GM19455 (cell line): ENCODE data around the gene SLC7A6.

Experiments used
- ATAC-seq: cut with Tn5 transposase; IDR thresholded peaks from one replicate; pipeline ENCODE4 v1.9.1; 2021; ENCODE audit not compliant: unreplicated experiment

The SLC7A6 gene

DNA sequence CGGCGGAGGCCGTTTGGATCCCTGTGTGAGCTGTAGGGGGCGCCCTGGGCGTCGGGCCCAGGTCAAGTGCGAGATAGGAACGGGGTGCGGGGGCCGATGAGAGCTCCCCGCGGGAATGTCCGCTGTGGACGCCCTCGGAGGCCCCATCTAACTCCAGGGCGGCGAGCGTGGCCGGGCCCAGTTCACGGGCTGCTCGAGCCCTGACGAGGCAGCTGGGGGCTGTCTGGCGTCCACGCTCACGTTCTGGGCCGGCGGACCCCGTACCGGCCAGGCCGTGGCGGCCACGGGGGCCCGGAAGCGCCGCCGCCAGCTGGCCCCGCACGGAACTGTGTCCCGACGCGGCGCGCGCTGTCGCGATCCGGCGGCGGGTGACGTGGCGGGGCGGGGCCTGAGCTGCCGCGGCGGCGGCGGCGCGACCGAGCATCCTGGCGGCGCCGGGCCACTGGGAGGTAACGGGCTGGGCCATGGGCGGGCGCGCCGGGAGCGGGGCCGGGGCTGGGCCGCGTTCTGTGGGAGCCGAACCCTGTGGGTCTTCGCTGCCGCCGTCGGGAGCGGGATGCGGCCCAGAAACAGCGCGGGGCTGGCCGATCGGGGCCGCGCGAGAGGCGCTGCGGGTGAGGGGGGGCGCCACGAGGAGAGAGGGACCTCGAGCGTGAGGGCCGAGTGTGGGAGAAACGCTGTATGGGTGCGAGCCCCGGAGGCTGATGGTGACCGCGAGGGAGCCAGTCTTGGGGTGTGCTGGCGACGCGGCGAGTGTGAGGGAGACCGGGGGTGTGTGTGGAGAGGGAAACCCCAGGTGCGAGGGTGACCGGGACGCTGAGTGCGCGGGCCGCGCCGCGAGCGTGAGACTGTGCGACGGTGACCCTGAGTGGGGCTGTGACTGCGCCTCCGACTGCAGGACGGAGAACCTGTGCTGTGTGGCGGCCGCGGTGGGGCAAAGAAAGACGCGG lies at the start of gene SLC7A6:
SLC7A6 (plus strand) TSS at position 399 of the 950 bp plus-strand sequence. CDS start 10,201 bp downstream, outside the sequence.
- ATAC-seq = peak; percentile 58

GRCh38 chr16:68214726-68215125 lies 49.6 kb upstream of the SLC7A6 start:
- no peak for ATAC-seq

DNA sequence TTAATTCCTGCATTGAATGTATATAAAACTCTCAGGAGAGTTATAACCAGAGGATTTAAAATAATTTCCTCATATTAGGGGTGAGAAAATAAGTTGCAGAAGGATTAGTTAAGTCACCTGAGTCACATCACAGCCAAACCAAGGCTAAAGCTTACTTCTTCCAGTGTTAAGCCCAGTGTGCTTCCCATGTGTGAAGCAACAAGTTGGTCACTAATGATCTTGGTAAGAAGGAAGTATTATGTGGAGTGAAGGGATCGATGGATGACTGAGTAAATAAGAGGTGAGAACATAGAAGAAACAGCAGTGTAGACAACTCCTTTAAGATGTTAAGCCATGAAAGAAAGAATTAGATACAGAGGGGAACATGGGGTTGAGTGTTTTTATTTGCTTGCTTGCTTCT lies 49.0 kb upstream of the SLC7A6 start:
- ATAC-seq = no peak

GRCh38 chr16:68216240-68216639 lies 48.1 kb upstream of the SLC7A6 start:
- ATAC-seq = no peak

DNA sequence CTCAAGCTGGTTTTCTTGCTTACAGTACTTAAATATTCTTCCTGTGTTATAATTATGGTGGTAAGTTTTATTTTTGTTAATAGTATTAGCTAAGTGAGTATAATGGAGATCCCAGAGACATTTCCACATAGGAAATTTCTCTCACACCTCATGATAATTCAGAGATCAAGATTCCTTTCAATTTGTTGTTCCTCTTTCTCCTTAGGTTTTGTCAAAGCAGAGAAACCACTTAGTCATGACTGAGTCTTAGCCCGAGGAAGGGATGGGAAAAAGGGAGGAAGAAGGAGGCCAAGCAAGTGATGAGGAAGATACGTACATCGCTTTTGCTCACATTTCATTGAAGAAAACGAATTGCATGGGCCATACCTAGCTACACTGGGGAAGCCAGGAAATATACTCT lies 46.8 kb upstream of the SLC7A6 start:
- ATAC-seq = no peak

- no peak for ATAC-seq
Measured at GRCh38 chr16:68219725-68220351, 44.5 kb upstream of the SLC7A6 start.

DNA sequence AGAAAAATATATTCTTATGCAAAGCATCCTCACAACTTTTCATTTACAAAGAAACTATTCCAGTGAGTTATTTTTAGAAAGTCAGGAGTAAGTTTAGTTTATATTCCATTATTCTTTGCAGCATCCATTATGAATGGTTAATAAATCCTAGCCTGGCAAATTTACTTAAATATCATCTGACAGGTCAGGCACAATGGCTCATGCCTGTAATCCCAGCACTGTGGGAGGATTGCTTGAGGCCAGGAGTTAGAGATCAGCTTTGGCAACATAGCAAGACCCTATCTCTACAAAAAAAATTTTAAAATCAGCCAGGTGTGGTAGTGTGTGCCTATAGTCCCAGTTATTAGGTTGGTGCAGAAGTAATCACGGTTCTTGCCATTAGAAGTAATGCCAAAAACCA lies 41.3 kb upstream of the SLC7A6 start:
- ATAC-seq = no peak

- no peak for ATAC-seq
Measured at GRCh38 chr16:68226116-68226515, 38.2 kb upstream of the SLC7A6 start.

DNA sequence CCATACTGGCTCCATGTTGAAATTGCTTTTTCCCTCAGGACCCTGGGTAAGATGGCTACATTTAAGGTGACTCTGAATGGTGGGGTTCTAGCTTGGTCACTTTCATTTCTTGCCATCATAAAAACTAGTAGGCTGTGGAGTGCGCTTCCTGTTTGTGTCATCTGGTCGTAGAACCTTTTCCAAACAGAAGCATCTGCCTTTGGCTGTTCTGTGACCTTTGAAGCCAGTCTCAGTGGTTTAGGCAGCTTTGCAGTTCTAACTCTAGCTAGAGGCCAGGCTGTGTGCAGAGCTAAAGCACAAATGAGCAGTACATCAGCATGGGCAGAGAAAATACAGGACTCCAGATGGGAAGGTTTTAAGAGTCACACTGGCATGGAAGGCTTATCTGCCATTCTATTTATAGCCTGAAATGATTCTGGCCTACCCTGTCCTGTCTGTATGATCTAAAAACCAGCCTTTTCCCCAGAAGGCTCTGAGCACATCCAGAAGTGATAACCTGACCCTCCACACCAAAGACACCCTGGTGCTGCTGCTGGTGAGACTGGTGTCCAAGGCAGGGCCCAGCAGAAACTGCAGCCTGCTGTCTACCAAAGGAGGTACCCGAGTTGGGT lies 37.0 kb upstream of the SLC7A6 start:
- ATAC-seq = no peak

DNA sequence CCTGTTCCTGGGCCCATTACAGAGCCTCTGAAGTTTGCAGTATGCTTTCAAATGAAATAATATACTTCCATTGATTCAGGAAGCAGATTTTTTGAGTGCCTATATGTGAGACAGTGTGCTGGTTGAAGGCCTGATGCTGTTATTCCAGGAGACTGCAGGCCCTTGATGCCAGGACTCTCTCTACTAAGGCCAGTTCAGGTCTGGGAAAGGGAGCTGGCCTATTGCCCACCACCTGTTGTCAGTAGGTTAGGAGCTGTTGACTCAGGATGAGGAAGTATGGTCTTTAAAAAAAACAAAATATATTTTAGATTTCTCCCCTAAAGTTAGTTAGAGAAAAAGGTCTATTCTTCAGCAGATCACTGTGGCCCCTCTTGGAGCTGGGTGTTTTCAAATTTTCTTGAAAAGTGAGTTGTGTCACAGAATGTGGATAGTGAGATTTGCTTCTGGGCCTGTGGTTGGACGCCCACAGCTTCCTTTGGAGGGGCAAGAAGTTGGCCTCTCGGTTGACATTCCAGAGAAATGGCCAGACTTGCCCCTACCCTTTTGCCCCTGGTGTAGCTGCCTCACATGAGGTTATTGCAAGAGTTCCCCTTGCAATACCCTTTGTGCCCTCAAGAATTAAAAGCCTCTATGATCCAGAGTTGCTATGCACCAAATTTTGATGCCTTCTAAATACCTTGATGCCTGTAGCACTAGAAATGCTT lies 36.3 kb upstream of the SLC7A6 start:
- ATAC-seq = no peak

- ATAC-seq = no peak
Measured at GRCh38 chr16:68228652-68229051, 35.7 kb upstream of the SLC7A6 start.

DNA sequence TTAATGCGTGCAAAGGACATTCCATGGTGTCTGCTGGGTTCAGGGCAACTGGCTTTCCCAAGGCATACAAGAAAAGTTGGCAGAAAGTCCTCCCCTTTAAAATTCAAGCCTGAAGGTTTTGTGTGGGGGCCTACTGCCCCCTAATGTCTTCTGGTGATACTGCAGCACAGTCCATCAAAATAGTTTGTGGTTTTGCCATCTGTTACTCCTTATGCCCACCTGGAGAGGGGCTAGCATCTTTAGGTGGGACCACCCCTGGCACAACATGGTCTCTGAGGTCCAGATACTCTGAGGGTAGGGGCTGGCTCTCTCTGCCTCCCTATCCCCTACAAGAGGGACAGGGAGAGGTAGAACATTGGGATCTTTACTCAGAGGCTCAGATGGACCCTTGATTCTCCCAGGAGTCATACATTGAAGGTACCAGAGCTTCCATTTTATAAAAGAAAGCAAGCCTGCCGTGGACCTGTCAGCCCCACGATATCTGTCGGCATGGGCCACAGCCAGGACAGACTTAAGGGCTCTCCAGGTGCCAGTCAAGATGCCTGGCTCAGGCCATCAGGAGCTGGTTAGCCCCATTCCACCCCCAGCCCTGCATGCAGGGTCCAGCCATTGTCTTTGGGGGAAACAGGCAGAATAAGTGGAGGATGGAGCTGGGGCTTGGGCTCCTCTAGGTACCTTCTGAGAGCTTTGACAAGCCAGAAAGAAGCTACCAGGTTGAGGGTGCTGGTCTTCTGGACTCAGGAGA lies 34.7 kb upstream of the SLC7A6 start:
- ATAC-seq = no peak

GRCh38 chr16:68230176-68230571 lies 34.2 kb upstream of the SLC7A6 start:
- ATAC-seq = no peak

GRCh38 chr16:68230956-68231355 lies 33.4 kb upstream of the SLC7A6 start:
- no peak for ATAC-seq

DNA sequence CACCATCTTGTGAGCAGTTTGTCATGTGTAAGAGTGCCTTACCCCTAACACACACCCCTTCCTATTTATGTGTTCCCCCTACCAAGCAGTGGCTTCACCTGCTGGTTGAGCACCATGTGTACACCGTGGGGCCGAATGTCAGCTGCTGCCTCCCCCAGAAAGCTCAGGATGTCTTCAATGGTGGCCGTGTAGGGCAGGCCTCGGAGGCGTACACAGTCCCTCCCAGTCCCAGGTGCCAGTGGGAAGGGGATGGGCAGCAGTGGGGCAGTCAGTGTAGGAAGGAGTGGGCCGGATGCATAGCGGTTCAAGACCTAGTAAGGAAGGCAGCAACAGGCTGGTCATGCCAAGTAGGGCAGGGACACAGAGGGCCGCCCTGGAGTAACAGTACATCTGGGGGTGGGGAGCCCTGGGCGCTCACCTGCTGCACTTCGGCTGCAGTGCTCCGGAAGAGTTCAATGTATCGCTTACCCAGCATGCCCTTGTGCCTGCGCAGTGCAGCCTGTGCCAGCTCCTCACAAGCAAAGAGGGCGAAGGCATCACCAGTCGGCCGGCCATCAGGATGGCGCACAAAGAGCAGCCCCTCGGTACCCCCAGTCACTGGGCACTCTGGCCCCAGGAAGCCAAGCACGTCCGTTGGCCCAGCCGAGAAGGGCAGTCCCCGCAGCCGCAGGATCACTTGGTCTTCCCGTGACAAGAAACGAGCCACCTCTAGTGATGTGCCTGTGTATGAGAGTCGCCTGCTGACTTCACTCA lies 32.8 kb upstream of the SLC7A6 start:
- ATAC-seq = no peak

GRCh38 chr16:68232335-68232734 lies 32.0 kb upstream of the SLC7A6 start:
- ATAC-seq = no peak

GRCh38 chr16:68233085-68233834 lies 31.1 kb upstream of the SLC7A6 start:
- ATAC-seq = no peak

DNA sequence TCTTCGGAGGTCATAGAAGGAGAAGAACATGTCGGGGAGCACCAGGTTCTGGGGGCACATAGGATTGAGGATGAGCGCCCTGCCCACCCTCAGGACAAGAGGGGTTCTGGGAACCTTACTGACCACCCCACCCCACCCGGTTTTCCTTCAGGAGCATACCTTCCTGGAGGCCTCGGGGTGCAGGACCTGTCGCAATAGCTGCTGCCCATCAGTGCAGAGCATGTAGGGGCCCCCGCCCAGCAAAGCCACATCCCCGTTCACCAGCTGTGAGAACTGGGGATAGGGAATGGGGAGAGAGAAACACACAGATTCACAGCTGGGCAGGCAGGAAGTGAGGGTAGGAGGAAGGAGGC lies 30.5 kb upstream of the SLC7A6 start:
- ATAC-seq = no peak
